ENCODE data around the gene ASPHD2.
A peak's percentile ranks its signal among the peaks of the same experiment; 100 is the strongest.
"Not testable (repeated sequence)": the region's sequence is repeated elsewhere in the genome, so short reads cannot be mapped to it uniquely, and the experiment has no call there.

The ASPHD2 gene

DNA sequence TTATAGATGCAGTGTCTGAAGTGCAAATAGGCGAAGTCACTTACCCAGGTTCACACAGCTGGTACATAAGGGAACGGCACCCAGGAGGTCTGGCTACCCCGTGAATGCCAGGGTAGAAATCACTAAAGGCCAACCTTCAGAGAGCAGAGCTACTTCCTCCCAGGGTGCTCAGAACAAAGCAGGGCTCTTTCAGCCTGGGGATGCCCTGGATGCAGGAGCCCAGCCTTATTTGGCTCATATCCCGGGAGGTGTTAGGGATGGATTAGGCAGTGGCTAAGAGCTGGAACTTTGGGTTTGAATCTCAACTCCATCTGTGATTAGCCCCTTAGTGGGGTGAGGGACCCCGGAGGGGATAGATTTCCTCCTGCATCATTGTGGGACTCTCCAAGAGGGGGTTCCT lies 33.1 kb upstream of the ASPHD2 start:
- ChIA-PET POLR2A (interaction anchor here (0.6 to 1.1 kb wide), 2 partner anchors 9 to 88 kb away, joined by 3 read pairs; partner anchors contain the start of genes HPS4 and SRRD), CTCF (interaction anchor here (1.0 to 1.4 kb wide), 3 partner anchors 29 to 66 kb away, joined by 4 to 5 read pairs (median 4); no protein-coding TSS in a partner anchor)
- TF ChIP-seq ELF4 (IDR thresholded peaks at IDR 0.05) (no peak), CTBP1 (IDR thresholded peaks at IDR 0.05; ENCODE audit: borderline replicate concordance) (no peak), FOXM1 (IDR thresholded peaks at IDR 0.05; ENCODE audit: borderline replicate concordance) (no peak), L3MBTL2 (conservative IDR thresholded peaks at IDR 0.05) (no peak), ARNT (IDR thresholded peaks at IDR 0.05) (no peak), LEF1 (IDR thresholded peaks at IDR 0.05; ENCODE audit: borderline replicate concordance) (no peak), HDGF (IDR thresholded peaks at IDR 0.05; ENCODE audit: borderline replicate concordance) (no peak), NFRKB (IDR thresholded peaks at IDR 0.05) (no peak), SP1 (IDR thresholded peaks at IDR 0.05) (no peak), FOXK2 (IDR thresholded peaks at IDR 0.05) (no peak), BHLHE40 (IDR thresholded peaks at IDR 0.05; ENCODE audit: borderline replicate concordance) (no peak), SUZ12 (IDR thresholded peaks at IDR 0.05) (no peak), FOXA1 (IDR thresholded peaks at IDR 0.05) (no peak), TARDBP (IDR thresholded peaks at IDR 0.05) (no peak), ZNF384 (IDR thresholded peaks at IDR 0.05) (no peak)
- TF ChIP-seq, protein P1, sequence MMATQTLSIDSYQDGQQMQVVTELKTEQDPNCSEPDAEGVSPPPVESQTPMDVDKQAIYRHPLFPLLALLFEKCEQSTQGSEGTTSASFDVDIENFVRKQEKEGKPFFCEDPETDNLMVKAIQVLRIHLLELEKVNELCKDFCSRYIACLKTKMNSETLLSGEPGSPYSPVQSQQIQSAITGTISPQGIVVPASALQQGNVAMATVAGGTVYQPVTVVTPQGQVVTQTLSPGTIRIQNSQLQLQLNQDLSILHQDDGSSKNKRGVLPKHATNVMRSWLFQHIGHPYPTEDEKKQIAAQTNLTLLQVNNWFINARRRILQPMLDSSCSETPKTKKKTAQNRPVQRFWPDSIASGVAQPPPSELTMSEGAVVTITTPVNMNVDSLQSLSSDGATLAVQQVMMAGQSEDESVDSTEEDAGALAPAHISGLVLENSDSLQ (IDR thresholded peaks at IDR 0.05), result no peak
- DNase-seq (ENCODE audit: extremely low spot score), result no peak

DNA sequence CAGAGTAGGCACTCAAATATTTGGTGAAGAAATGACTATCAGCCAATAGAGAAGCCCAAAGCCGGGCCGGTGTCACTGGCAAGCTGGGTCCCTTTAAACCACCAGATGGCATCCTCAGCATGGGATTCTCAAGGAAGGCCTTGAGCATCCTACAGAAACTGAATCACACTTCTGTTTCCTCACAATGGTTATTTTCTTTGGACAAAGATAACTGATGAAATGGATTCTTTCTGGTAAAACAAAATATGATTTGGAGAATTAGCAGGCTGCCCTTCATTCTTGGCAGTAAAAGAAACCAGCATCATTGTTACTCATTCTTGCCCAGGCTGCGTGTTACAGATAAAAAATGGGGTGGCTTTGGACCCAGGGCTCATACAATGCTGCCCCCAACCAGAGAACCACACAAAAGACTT lies 30.3 kb upstream of the ASPHD2 start:
- peak; percentile 67 for DNase-seq (ENCODE audit: extremely low spot score)
- CTCF ChIA-PET, result interaction anchor here (0.8 to 2.2 kb wide), 2 partner anchors 32 to 62 kb away, joined by 3 to 21 read pairs; no protein-coding TSS in a partner anchor
- POLR2A ChIA-PET, result no interaction called here
- TF ChIP-seq TARDBP (IDR thresholded peaks at IDR 0.05) (no peak), SP1 (IDR thresholded peaks at IDR 0.05) (no peak), HDGF (IDR thresholded peaks at IDR 0.05; ENCODE audit: borderline replicate concordance) (no peak), NFRKB (IDR thresholded peaks at IDR 0.05) (no peak), SUZ12 (IDR thresholded peaks at IDR 0.05) (no peak)
- TF ChIP-seq, protein P1 (IDR thresholded peaks at IDR 0.05), result no peak

DNA sequence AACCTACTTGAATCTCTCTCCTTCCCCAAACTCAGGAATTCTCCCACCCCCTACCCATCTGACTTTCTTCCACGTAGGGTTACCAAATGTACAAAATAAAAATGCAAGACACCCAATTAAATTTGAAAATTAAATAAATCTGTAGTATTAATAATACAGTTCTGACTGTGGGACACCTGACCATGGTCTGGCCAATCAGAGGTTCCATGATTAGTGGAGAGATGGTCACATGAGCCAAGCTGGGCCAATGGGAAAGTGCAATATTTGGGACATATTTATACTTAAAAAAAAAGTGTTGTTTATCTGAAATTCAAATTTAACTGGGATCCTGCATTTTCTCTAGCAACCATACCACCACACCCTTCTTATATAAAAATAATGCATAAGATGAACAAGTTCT lies 29.8 kb upstream of the ASPHD2 start:
- no peak for DNase-seq (ENCODE audit: extremely low spot score)
- TF ChIP-seq FOXA1 (IDR thresholded peaks at IDR 0.05) (no peak), SUZ12 (IDR thresholded peaks at IDR 0.05) (no peak), L3MBTL2 (conservative IDR thresholded peaks at IDR 0.05) (no peak)
- POLR2A ChIA-PET, result no interaction called here
- CTCF ChIA-PET, result interaction anchor here (0.7 to 2.2 kb wide), 2 partner anchors 62 to 159 kb away, joined by 3 to 21 read pairs; no protein-coding TSS in a partner anchor

DNA sequence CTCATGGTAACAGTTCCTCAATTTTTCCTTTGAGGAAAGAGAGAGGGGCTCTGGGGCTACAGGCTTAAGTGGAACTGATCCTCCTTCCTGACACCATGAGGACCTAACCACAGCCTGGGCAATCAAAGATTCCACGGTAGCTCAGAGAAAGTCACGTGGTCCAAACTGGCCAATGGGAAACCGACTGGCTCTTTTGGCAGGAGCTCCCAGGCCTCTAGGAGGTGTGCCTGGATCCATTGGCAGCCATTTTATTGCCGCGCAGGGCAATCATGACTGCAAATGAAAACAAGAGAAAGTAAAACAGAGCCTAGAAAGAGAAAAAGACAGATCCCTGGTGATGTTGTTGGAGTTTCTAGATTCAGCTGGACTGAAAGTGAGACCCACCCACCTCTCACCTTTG lies 27.3 kb upstream of the ASPHD2 start:
- POLR2A ChIA-PET, result no interaction called here
- no peak for TF ChIP-seq NFRKB (IDR thresholded peaks at IDR 0.05)
- TF ChIP-seq L3MBTL2 (conservative IDR thresholded peaks at IDR 0.05), result no peak
- DNase-seq (ENCODE audit: extremely low spot score), result no peak

DNA sequence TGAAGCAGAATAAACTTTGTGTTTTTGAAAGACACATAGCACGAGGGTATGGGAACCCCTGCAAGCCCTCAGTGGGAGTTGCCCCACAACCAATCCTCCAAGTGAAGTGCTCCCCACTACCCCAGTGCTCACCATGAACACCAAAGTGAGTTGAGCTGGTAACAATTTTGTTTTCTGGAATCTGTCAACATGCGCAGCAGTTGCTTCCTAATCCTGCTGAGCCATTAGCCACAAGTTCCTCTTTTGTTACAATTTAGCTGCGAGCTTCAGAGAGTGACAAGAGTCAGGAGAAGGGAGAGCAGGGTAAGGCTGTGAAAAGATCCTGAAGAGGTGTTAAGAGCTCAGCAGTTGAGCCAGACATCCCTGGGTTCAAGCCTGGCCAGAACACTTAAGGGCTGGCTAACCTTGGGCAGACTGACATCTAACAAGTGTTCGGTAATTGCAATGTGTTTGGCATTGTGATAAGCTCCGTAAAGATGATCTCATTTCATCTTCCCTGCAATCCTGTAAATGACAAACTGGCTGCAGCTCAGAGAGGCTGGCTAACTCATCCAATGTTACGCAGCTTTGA lies 24.1 kb upstream of the ASPHD2 start:
- no peak for TF ChIP-seq L3MBTL2 (conservative IDR thresholded peaks at IDR 0.05)
- ChIA-PET CTCF (interaction anchor here (0.7 to 0.9 kb wide), 2 partner anchors 39 to 56 kb away, joined by 3 to 4 read pairs; no protein-coding TSS in a partner anchor), POLR2A (interaction anchor here (0.9 to 1.4 kb wide), 2 partner anchors 10 to 76 kb away, joined by 3 read pairs; no protein-coding TSS in a partner anchor)
- DNase-seq (ENCODE audit: extremely low spot score), result no peak

More for the DNA sequence above, 27.3 kb upstream of the ASPHD2 start:
- CTCF ChIA-PET, result no interaction called here

DNA sequence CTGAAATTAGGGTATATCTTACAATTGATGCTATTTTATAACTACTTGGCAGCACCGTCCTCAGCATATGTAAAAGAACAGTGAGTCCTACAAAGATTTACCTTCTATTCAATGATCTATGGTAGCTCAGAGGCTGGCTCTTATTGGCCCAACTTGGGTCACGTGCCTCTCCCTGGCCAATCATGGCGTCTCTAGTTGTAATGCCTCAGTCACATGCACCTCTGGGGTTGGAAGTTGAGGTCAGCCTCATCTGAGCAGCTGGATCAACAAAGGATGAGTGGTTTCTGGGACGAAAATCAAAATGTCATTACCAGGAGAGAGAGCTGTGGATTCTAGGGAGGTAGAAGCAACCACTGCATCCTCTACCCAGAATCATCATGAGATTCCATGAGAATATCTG lies 22.9 kb upstream of the ASPHD2 start:
- CTCF ChIA-PET, result no interaction called here
- POLR2A ChIA-PET, result interaction anchor here (1.4 kb wide), 1 partner anchor 11 kb away, joined by 3 read pairs; no protein-coding TSS in a partner anchor
- no peak for DNase-seq (ENCODE audit: extremely low spot score)
- no peak for TF ChIP-seq FOXK2 (IDR thresholded peaks at IDR 0.05)
- no peak for TF ChIP-seq TARDBP (IDR thresholded peaks at IDR 0.05)
- TF ChIP-seq HDGF (IDR thresholded peaks at IDR 0.05; ENCODE audit: borderline replicate concordance), result no peak
- TF ChIP-seq ARNT (IDR thresholded peaks at IDR 0.05), result no peak
- TF ChIP-seq L3MBTL2 (conservative IDR thresholded peaks at IDR 0.05), result peak; percentile 63
- no peak for TF ChIP-seq LEF1 (IDR thresholded peaks at IDR 0.05; ENCODE audit: borderline replicate concordance)

DNA sequence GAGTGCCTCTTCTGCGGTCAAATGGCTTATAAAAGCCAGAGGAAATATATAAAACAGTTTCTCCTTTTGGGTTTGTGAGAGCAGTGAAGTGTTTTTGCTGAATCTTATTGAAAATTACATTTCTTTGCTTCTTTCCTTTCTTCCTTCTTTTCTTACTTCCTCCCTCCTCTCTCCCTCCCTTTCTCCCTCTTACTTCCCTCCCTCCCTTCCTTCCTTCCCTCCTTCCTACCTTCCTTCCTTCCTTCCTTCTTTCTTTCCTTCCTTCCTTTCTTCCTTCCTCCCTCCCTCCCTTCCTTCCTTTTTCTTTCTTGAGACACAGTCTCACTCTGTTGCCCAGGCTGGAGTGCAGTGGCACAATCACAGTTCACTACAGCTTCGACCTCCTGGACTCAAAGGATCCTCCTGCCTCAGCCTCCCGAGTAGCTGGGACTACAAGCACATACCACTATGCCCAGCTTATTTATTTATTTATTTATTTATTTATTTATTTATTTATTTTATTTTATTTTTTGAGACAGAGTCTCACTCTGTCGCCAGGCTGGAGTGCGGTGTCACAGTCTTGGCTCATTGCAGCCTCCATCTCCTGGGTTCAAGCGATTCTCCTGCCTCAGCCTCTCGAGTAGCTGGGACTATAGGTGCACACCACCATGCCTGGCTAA lies 20.4 kb upstream of the ASPHD2 start:
- CTCF ChIA-PET; DNase-seq (ENCODE audit: extremely low spot score); POLR2A ChIA-PET: not testable (repeated sequence)
